Astrocyte (in vitro differentiated cells and primary cell): ENCODE measurements around the gene PRSS1.

ENCODE experiments used
- CTCF ChIP-seq: IDR thresholded peaks from 2 replicates; pipeline ENCODE4 v1.5.1; 2011; ENCODE audit warnings: low read depth, mild to moderate bottlenecking, inconsistent platforms, low read length, moderate library complexity; ENCODE audit not compliant: insufficient read depth
- EZH2 ChIP-seq: IDR thresholded peaks from 2 replicates; pipeline ENCODE4 v1.6.1; 2012; ENCODE audit warnings: mild to moderate bottlenecking, low read length, inconsistent platforms; ENCODE audit not compliant: insufficient read depth

DNA sequence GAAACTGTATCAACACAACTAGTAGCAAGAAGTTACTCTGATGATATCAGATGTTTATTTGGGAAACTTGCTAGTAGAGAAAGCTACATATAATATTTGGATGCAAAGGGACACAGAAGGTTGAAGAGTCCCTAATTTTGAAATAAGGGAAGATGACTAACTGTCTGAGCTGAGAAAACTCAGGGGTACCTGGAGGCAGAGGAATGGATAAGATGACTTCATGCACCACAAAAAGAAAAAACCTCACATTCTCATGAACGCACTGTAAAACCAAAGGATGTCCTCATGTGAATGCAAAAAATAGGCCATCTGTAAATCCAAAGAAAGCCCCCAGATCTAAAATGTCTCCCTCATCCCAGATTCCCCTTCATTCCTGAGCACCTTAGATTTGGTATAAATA is 50.8 kb downstream of the PRSS1 start:
- no peak for TF ChIP-seq CTCF
- TF ChIP-seq EZH2: no peak
